Activated CD8-positive, alpha-beta memory T cell treated with anti-CD3 and anti-CD28 coated beads, Interleukin-2, amount 50 U/mL, for 48 hours (primary cell): ENCODE measurements around the gene ATP8B2.
A peak's percentile ranks its signal among the peaks of the same experiment; 100 is the strongest.
"Not testable (repeated sequence)": the region's sequence is repeated elsewhere in the genome, so short reads cannot be mapped to it uniquely, and the experiment has no call there.

Experiments
- DNase-seq: peaks from one replicate; pipeline ENCODE4 v3.0.0-alpha.2; 2020

ATP8B2 gene

GRCh38 chr1:154324241-154324640, 1.1 kb upstream of the ATP8B2 start:
- DNase-seq, result no peak

DNA sequence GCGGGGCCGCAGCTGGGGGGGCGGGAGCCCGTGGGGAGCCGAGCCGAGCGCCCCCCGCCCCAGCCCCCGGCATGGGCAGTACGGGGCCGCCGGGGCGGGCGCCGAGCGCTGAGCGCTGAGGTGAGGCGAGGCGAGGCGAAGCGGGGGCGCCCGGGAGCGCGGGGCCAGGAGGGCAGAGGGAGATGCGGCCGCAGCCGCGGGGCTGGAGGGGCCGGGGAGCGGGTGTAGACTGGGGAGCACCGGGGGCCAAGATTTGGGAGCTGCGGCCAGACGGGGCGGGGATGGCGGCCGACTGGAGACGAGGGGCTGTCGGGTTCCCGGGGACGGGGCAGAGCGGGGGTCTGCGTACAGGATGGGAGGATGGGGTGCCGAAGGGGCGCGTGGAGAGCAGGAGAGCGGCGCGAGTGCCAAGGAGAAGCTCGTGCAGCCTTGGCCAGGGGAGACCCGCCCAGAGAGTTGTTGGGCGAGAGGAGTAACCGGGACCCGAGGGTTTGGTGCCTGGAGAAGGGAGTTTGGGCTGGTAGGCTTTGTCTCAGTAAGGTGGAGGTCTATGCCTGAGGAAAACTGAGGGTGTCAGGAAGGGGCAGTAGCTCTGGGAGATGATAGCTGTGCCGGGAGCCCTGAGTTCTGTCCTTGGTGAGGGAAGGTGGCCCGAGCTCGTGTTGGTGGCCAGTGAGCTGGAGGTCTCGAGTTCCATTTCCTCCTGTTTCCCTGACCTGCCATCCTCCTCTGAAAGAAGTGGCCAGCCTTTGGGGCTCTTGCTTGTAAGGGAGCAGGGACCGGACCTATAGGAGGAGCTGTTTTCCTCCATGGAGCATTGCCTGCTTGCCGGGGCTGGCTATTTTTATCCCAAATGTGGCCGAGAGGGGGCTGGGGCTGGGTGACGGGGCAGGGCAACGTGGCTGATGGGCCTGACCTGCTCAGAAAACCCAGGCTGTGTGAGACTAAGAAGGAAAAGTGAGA, 539 bp downstream of the ATP8B2 start:
- peak; percentile 78 for DNase-seq

DNA sequence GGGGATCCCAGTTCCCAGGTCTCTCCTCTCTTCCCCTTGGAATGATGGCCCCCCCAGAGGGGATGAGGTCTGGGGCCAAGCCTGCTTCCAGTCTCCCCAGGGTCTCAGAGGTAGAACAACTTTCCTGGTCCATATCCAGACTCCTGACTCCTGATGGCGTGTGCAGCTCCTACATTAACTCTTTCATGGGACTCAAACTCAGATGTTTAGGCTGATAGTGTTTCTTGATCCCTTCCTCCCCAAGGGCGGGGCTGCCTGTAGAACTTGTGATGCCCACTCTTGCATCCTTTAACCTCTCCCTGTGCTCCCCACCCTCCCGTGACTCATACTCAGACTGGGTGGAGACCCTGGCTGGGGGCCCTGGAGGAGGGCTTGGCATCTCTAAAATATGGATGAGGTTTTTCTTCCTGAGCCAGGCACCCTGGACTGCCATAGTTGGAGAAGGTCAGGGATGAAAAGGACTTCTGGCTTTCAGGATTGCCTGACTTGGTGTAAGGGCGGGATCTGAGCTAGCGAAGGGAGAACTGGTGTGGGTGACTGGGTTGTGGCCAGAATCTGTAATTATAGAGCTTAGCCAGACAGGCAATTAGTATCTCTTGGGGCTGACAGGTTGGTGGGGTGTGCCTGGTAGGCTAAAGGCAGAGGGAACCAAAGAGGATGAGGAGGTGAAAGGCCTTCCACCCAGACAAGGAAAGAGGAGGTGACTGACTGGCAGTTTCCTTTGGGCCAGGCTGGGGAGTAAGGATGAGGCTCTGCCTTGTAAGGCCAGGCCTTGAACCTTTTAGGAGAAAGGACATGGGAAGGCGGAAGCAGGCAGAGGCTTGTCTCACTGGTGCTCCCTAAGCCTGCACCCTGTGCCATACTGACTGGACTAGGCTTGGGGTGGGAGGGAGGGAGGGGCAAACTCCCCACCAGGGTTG, 1.5 kb downstream of the ATP8B2 start:
- peak; percentile 57 for DNase-seq

- peak; percentile 55 for DNase-seq
These were observed 2.4 kb downstream of the ATP8B2 start for GRCh38 chr1:154327466-154328317.

DNA sequence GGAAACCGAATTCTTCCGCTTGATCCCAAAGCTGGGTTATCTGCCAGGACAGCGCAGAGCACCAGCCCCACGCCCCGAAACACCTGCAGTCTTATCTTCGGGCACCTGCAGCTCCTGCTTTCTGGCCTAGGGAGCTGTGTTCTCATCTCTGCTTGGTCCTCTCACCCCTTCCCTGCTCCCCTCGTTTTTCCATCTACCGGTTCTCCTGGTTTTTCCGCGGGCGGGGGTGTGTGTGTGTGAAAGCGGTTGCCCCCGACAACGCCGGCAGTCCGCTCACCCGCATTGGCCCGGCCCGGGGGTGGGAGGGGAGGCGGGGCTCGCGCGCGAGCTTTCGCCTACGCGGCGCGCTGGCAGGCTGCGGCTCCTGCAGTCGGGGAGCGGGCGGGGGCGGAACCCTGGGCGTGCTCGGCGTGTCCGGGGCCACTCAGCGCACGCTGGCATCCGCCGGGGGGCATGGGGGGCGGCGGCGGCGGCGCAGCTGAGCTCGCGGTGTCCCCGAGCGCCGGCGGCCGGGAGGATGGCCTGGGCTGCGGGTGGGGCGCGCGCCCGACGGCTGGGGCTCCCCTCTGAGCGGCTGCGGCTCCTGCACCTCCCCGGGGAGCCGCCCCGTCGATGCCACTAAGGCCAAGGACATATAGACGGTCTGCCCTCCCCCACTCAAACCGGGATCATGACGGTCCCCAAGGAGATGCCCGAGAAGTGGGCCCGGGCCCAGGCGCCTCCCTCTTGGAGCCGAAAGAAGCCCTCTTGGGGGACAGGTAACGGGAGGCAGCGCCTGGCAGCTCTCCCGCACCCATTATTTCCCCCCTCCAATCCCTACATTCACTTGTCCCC, 3.2 kb downstream of the ATP8B2 start:
- DNase-seq, result peak; percentile 92

- no peak for DNase-seq
These were observed 3.8 kb downstream of the ATP8B2 start for GRCh38 chr1:154329152-154329521.

DNA sequence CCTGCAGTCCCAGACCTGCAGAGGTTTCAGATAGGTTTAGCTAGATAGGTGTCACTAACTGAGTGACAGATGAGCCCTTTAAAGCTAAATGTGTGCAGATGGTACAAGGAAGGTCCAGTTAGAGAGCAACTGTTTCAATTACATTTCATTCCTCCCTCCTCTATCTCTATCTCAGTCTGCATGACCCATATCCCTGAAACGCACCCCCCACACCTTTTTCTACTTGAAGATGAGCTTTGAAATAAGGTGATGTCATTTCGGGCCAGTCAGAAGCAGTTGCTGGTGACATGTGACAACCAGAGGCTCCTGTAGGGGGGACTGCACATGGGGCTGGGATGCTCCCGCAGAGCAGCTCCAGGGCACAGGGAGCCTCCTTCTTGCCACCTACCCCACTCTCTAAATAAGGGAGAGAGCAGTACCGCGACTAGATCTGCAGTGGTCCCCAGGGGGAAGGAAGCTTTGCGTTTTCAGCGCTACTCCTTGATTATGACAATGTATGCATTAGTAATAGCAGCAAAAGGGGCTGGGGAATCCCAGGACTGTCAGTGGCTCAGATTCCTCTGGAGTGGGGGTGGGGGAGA, 4.3 kb downstream of the ATP8B2 start:
- DNase-seq, result peak; percentile 59

DNA sequence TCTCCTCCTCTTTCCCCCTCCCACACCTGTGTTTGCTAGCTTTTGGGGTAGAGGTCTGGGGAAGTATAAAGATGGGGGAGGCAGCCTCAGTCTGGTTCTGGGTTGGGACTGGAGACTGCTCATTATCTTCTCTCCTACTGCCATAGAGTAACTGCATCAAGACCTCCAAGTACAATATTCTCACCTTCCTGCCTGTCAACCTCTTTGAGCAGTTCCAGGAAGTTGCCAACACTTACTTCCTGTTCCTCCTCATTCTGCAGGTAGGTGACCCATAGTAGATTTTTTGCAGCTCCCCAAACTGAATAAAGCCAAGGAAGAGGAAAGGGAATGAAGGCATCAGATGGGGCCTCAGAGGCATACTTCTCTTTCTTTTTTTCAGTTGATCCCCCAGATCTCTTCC, 5.3 kb downstream of the ATP8B2 start:
- DNase-seq, result no peak

DNA sequence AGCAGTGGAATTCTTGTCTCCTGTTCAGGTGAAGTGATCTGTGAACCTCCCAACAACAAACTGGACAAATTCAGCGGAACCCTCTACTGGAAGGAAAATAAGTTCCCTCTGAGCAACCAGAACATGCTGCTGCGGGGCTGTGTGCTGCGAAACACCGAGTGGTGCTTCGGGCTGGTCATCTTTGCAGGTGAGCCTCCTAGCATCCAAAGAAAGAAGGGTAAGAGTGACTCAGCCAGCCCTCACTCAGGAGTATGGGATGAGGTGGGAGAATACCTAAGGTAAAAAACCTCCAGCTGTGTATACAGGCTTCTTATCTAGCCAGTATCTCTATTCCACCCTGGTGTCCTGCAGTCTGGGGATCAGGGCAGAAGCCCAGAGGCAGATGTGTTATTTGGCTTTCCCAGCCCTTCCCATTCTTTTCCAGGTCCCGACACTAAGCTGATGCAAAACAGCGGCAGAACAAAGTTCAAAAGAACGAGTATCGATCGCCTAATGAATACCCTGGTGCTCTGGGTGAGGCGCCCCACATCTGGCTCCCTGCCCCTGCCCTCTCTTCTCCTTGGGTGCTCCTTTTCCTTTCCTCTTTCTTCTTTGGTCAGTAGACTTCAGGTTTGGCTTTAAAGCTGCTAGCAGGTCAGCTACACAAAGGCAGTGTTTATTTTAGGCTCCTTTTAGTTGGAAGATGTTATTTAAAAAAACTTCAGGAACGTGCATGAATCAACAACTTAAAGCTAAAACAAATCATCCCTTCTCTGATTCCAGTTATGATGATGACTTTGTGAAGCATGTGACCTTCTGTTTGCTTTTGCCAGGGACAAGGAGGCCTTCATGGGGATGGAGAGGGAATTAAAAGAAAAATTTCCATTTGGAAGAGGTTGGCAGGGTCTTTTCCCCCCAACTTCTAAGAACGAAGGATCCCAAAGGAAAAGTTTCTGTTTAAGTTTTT, 9.0 kb downstream of the ATP8B2 start:
- DNase-seq, result no peak

GRCh38 chr1:154335025-154335714, 9.8 kb downstream of the ATP8B2 start:
- DNase-seq, result peak; percentile 96

- no peak for DNase-seq
These were observed 12.0 kb downstream of the ATP8B2 start for GRCh38 chr1:154337253-154337894.

DNA sequence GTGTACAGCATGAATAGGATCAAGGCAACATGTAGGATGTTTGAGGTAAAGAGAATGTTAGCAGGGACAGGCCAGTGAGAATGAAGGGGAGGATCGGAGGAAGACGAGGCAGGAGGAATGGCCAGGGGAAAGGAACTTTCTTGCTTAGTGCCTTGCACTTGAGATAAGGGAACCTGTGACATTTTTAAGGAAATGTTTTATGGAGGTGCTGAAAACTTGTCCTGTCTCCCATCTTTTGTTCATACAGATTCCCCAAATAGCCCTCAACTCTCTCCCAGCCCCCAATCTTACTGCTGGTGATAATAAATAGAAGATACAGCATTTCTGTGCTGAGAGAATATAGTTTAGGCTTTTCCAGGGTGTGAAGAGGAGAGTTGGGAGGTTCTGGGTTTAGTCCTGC, 13.6 kb downstream of the ATP8B2 start:
- no peak for DNase-seq

DNA sequence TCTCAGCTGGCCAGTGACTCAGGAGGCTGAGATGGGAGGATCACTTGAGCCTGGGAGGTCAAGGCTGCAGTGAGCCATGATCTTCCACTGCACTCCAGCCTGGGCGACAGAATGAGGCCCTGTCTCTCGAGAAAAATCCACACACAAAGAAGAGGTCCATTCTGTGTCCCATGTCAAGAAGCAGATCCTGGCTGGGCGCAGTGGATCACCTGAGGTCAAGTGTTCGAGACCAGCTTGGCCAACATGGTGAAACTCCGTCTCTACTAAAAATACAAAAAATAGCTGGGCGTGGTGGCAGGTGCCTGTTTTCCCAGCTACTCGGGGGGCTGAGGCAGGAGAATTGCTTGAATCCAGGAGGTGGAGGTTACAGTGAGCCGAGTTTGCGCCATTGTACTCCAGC, 16.0 kb downstream of the ATP8B2 start:
- not testable (repeated sequence) for DNase-seq

- DNase-seq, result no peak
These were observed 16.8 kb downstream of the ATP8B2 start for GRCh38 chr1:154342132-154342531.

DNA sequence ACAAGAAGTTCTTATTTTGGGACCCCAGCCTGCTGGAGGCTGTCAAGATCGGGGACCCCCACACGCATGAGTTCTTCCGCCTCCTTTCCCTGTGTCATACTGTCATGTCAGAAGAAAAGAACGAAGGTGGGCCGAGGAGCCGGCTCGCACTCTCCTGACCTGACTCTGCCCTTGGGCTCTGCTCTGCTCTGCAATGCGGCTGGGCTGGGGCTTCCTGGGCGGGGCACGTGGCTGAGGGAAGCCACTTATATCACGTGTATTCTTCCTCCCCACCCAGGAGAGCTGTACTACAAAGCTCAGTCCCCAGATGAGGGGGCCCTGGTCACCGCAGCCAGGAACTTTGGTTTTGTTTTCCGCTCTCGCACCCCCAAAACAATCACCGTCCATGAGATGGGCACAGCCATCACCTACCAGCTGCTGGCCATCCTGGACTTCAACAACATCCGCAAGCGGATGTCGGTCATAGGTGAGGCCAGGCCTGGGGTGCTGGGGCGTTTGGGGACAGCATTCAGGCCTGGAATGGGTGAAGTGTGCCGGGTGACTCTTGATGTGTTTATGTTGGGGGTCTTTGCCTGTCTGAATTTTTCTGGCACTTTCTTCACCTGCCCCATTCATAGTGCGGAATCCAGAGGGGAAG, 17.6 kb downstream of the ATP8B2 start:
- peak; percentile 83 for DNase-seq

- DNase-seq, result peak; percentile 90
These were observed 19.9 kb downstream of the ATP8B2 start for GRCh38 chr1:154344977-154345837.

DNA sequence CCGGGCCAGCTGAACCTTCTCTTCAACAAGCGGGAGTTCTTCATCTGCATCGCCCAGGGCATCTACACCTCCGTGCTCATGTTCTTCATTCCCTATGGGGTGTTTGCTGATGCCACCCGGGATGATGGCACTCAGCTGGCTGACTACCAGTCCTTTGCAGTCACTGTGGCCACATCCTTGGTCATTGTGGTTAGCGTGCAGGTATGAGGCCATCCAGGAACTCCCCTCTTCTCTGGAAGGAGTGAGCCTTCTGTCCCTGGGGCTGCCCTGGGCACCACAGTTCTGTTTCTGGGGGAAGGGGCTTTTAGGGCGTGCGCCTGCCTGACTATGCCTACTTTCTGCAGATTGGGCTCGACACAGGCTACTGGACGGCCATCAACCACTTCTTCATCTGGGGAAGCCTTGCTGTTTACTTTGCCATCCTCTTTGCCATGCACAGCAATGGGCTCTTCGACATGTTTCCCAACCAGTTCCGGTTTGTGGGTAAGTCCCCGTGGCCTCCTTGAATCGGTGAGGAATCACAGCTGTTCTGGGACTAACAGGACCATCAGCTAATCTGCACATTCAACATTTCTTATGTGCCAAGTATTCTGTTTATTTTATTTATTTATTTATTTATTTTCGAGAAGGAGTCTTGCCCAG, 21.1 kb downstream of the ATP8B2 start:
- no peak for DNase-seq
